Glutamatergic neuron (in vitro differentiated cells): ENCODE results near the gene GOLGA8O. TPM values are rescaled to one million over a fixed set of nuclear protein-coding genes. Genes with fewer than 3 reads are reported as not detected.
"Not testable (repeated sequence)": the region's sequence is repeated elsewhere in the genome, so short reads cannot be mapped to it uniquely, and the experiment has no call there.

Source experiments
- DNase-seq: peaks from one replicate; pipeline ENCODE4 v3.0.0; 2022
- H3K27ac Mint-ChIP-seq: one replicate; pipeline ENCODE4 v1.8.0; 2020; ENCODE audit warnings: mild to moderate bottlenecking, mixed read lengths, inconsistent platforms; ENCODE audit not compliant: unreplicated experiment
- H3K27me3 Mint-ChIP-seq: one replicate; pipeline ENCODE4 v1.8.0; 2020; ENCODE audit warnings: mild to moderate bottlenecking, moderate library complexity, mixed read lengths, inconsistent platforms; ENCODE audit not compliant: unreplicated experiment
- H3K36me3 Mint-ChIP-seq: one replicate; pipeline ENCODE4 v1.8.0; 2020; ENCODE audit warnings: mild to moderate bottlenecking, mixed read lengths, inconsistent platforms; ENCODE audit not compliant: unreplicated experiment
- H3K4me1 Mint-ChIP-seq: one replicate; pipeline ENCODE4 v1.8.0; 2020; ENCODE audit warnings: mild to moderate bottlenecking, low read depth, mixed read lengths, inconsistent platforms; ENCODE audit not compliant: unreplicated experiment
- H3K4me3 Mint-ChIP-seq: one replicate; pipeline ENCODE4 v1.8.0; 2020; ENCODE audit warnings: mild to moderate bottlenecking, mixed read lengths, inconsistent platforms; ENCODE audit not compliant: unreplicated experiment
- H3K9me3 Mint-ChIP-seq: one replicate; pipeline ENCODE4 v1.8.0; 2020; ENCODE audit warnings: mild to moderate bottlenecking, moderate library complexity, mixed read lengths, inconsistent platforms; ENCODE audit not compliant: unreplicated experiment
- long read RNA-seq: library from polyadenylated mRNA; unstranded; transcript quantifications from one replicate; pipeline ENCODE4 v2.0.0, GENCODE V29; 2020; ENCODE audit not compliant: unreplicated experiment
- total RNA-seq: library from RNA; stranded (reverse); fragmentation: NEBNext Ultra II Directional; extraction: Animal tissue kit (Norgen Biotek cat#: 25700); gene quantifications from one replicate; pipeline ENCODE4 v1.2.1, GENCODE V29; 2021; ENCODE audit not compliant: unreplicated experiment

Gene GOLGA8O
- total RNA-seq = not detected
- long read RNA-seq = 0 reads

- H3K4me3 Mint-ChIP-seq, DNase-seq, H3K9me3 Mint-ChIP-seq, H3K4me1 Mint-ChIP-seq, H3K27me3 Mint-ChIP-seq, H3K36me3 Mint-ChIP-seq, H3K27ac Mint-ChIP-seq: not testable (repeated sequence)
These were observed at the start of gene GOLGA8O for GRCh38 chr15:32455534-32455933. GOLGA8O (minus strand) TSS chr15:32455634; CDS start chr15:32455536, 98 bp downstream.

- not testable (repeated sequence) for H3K27me3 Mint-ChIP-seq, H3K36me3 Mint-ChIP-seq, H3K4me1 Mint-ChIP-seq, H3K4me3 Mint-ChIP-seq, H3K27ac Mint-ChIP-seq, H3K9me3 Mint-ChIP-seq, DNase-seq
These were observed 48.8 kb upstream of the GOLGA8O start for GRCh38 chr15:32504152-32504811.

DNA sequence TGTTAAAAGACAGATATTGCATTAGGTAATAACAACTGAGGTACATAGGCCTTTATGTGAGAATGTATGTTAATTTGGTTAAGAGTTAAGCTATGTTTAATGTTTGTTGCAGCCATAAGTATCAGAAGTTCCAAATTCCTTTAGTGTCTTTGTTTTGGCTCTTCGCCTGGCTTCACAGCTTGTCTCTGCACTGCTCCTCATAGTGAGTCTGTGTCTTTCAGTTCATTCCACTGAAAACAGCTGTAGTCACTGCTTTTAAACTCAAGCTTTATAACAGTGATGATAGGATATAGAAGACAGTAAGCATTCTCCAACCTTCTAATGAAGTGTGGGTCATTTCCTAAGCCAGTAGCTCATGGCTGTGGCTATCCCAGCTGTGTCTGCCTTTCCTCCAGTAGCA is 47.5 kb upstream of the GOLGA8O start:
- not testable (repeated sequence) for H3K4me1 Mint-ChIP-seq, H3K27me3 Mint-ChIP-seq, DNase-seq, H3K36me3 Mint-ChIP-seq, H3K9me3 Mint-ChIP-seq, H3K4me3 Mint-ChIP-seq, H3K27ac Mint-ChIP-seq

DNA sequence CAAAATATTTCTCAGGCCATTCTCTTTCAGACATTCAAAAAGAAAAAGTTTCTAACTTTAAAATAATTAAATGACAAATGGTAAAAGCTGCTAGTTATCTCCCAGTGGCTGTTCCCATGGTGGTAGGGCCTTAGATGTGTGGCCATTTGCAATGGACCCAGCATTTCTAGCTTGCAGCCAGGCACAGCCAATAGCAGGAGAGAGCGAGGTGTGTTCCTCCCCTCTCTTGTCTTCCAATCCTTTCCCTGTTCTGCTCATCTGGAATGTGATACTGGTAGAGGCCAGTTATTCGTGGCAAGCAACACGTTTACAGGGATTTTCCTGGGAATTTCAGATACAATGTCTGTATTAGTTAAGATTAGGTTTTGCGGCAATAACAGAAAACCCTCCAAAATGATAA is 37.3 kb upstream of the GOLGA8O start:
- H3K9me3 Mint-ChIP-seq, DNase-seq, H3K36me3 Mint-ChIP-seq, H3K4me3 Mint-ChIP-seq, H3K27ac Mint-ChIP-seq, H3K27me3 Mint-ChIP-seq, H3K4me1 Mint-ChIP-seq: not testable (repeated sequence)

DNA sequence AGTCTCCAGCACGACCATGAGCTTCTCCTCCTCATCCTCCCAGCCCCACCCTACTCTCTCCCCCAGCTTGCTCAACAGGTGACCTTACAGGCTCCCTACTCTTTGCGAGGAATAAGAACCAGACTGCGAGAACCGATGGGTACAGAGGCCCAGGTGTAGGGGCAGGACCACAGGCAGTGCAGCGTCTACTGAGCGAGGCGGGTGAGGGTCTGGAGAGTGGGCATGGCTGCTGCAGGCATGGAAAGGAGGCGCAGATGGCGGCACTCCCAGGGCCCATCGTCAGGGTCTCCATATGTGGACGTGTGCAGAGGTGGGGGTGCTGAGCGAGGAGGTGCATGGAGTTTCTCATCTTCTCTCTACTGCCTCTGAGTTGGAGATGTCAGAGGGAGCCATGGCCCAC is 31.0 kb upstream of the GOLGA8O start:
- not testable (repeated sequence) for H3K27me3 Mint-ChIP-seq, H3K9me3 Mint-ChIP-seq

DNA sequence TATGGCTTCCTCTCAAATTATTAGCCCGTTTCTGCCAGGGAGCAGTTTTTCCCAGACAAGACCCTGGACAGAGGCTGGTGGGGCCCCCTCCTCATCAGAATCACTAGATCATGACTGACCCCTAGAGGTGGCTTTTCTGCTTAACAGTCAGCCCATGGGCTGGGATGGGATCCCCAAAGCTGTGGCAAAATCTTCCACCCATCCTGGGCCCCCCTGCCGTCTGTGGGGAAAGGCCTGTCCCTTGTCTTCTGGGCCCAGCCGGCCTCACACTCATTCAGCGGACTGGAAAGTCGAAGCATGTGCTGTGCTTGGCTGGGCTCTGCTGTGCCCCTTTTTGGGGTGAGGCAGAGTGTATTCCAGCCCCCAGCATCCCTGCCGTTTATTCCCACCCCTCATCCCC is 27.9 kb upstream of the GOLGA8O start:
- not testable (repeated sequence) for H3K4me3 Mint-ChIP-seq, H3K27me3 Mint-ChIP-seq, H3K4me1 Mint-ChIP-seq, H3K36me3 Mint-ChIP-seq, DNase-seq, H3K9me3 Mint-ChIP-seq, H3K27ac Mint-ChIP-seq

More for the DNA sequence above, 31.0 kb upstream of the GOLGA8O start:
- not testable (repeated sequence) for H3K4me3 Mint-ChIP-seq, H3K27ac Mint-ChIP-seq, H3K4me1 Mint-ChIP-seq, DNase-seq, H3K36me3 Mint-ChIP-seq

- not testable (repeated sequence) for H3K27ac Mint-ChIP-seq, H3K4me1 Mint-ChIP-seq, H3K4me3 Mint-ChIP-seq, H3K36me3 Mint-ChIP-seq, H3K27me3 Mint-ChIP-seq, H3K9me3 Mint-ChIP-seq, DNase-seq
These were observed 26.2 kb upstream of the GOLGA8O start for GRCh38 chr15:32481683-32482082.

DNA sequence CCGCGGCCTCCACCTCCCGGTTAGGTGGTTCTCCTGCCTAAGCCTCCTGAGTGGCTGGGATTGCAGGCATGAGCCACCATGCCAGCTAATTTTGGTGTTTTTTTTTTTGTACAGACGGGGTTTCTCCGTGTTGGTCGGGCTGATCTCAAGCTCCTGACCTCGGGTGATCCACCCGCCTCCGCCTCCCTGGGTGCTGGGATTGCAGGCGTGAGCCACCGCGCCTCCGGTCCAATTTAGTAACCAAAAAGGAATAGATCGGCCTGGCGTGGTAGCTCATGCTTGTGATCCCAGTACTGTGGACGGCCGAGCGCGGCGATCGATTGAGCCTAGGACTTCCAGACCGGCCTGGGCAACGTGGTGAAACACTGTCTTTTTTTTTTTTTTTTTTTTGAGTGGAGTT is 12.6 kb upstream of the GOLGA8O start:
- H3K27me3 Mint-ChIP-seq, H3K27ac Mint-ChIP-seq, H3K4me1 Mint-ChIP-seq, H3K36me3 Mint-ChIP-seq, H3K4me3 Mint-ChIP-seq, H3K9me3 Mint-ChIP-seq, DNase-seq: not testable (repeated sequence)

- H3K4me1 Mint-ChIP-seq, H3K36me3 Mint-ChIP-seq, DNase-seq, H3K27me3 Mint-ChIP-seq, H3K9me3 Mint-ChIP-seq, H3K27ac Mint-ChIP-seq, H3K4me3 Mint-ChIP-seq: not testable (repeated sequence)
These were observed 14.9 kb downstream of the GOLGA8O start for GRCh38 chr15:32440445-32440977.

DNA sequence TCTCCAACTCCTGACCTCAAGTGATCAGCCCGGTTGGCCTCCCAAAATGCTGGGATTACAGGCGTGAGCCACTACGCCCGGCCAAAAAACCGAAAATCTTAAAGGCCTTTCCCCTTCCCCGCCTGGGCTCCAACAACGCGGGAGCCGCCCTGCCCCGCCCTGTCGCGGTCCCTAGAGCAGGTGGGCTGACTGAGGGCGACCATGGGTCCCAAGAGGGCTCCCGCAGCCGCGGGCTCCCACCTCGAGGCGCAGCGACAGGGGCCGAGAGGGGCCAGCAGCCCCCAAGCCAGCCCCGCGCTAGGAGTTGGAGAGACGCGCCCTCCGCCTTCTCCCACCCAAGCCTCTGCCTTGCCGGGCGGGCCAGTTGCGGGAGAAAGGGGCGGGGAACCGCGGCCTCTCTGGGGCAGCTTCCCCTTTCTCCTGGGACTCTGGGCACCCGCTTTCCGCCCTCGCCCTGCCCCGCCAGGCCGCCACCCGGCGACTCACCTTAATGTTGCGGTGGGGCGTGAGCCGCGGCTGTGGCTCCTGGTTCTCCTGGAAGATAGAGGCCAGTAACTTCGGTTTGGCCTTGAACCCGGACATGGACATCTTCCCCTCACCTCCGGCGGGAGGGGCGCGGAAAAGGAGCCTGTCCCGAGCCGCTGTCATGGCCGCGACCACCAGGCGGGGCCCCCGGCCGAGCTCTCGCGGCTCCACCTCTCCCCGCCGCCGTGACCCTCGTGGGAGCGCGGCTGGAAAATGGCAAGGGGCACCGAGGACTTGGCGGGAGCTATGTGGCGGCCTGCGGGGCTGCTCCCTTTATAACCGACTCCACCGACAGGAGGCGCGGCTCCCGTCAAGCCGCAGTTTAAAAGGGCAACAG is 21.1 kb downstream of the GOLGA8O start:
- not testable (repeated sequence) for H3K9me3 Mint-ChIP-seq, H3K27me3 Mint-ChIP-seq, H3K27ac Mint-ChIP-seq, H3K36me3 Mint-ChIP-seq, DNase-seq, H3K4me1 Mint-ChIP-seq, H3K4me3 Mint-ChIP-seq

DNA sequence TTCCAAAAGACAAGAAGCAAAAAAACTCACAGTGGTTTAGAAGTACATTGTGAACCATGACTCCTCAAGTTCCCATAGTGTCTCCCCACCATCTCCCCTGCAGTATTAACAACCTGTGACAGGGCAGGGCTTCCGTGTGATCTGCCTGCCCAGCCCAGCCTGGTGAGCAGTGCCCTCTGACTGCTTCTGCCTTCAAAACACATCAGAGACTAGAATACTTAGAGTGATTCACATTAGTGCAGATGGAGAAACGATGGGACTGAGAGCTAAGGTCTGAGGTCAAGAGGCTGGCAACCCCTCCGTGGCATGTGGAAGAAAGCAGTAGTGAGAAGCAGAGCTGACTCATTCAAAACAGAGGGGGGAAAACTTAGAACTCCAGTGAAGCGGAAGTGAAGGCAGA is 27.8 kb downstream of the GOLGA8O start:
- not testable (repeated sequence) for H3K4me3 Mint-ChIP-seq, H3K27ac Mint-ChIP-seq, H3K36me3 Mint-ChIP-seq, H3K4me1 Mint-ChIP-seq, DNase-seq, H3K27me3 Mint-ChIP-seq, H3K9me3 Mint-ChIP-seq

DNA sequence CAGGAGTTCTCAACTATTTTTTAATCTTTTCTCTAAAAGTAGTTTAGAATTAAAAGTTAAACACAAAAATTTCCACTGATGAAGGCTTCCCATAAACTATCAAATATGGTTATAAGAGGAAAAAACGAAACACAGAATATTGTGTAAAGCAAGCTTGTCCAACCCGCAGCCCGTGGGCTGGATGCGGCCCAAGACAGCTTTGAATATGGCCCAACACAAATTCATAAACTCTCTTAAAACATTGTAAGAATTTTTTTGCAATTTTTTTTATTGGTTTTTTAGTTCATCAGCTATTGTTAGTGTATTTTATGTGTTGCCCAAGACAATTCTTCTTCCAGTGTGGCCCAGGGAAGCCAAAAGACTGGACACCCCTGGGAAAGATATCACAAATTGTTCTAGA is 28.9 kb downstream of the GOLGA8O start:
- not testable (repeated sequence) for H3K27me3 Mint-ChIP-seq, DNase-seq, H3K27ac Mint-ChIP-seq, H3K4me1 Mint-ChIP-seq, H3K36me3 Mint-ChIP-seq, H3K4me3 Mint-ChIP-seq, H3K9me3 Mint-ChIP-seq
